ENCODE results near the gene UQCC3. TPM values are rescaled to one million over a fixed set of nuclear protein-coding genes. Genes with fewer than 3 reads are reported as not detected.

The UQCC3 gene
- total and polyA plus RNA-seq, 10 of the 15 experiments (the other 5 are each of a cell fraction or from before 2014, with no cell fraction given): 1.3 to 20.5 (median 8.2) TPM

DNA sequence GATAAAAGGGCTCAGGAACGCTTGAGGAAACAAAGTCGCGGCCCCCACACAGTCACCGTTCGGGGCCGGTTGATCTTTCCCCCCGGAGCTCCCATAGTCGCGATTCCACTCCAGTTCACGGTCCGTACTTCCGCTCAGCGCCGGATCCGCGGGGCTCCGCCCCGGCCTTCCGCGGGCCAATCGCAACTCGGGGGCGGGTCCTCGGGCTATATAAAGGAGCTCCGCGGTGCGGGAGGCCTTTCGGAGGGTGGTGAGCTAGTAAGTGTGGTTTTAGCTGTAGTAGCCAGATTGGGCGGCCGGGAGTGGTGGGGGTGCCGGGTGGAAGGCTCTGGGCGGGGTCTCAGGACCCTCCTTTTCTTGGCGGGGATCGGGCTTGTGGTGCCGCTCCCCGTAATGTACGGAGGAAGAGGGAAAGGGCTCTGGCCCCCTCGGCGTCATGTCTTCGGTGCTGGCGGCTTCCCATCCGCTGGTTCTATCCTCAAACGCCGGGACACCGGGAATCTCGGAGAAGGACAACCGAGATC lies 6.3 kb upstream of the UQCC3 start, which contains the start of the genes C11orf98 and CSKMT (continued):
- TF ChIP-seq RAD51 (IDR thresholded peaks at IDR 0.05) (no peak), RB1 (IDR thresholded peaks at IDR 0.05; ENCODE audit: borderline replicate concordance) (no peak), IRF5 (IDR thresholded peaks at IDR 0.05; ENCODE audit: borderline replicate concordance) (no peak), E4F1 (IDR thresholded peaks at IDR 0.05; ENCODE audit: borderline replicate concordance, partially characterized antibody) (no peak), CUX1 (IDR thresholded peaks at IDR 0.05; ENCODE audit: insufficient replicate concordance, low read depth, low read length) (no peak), ZNF207 (IDR thresholded peaks at IDR 0.05; ENCODE audit: borderline replicate concordance) (peak; percentile 26; the same call in 1 of the 2 replicates)
- TF ChIP-seq, protein P1, sequence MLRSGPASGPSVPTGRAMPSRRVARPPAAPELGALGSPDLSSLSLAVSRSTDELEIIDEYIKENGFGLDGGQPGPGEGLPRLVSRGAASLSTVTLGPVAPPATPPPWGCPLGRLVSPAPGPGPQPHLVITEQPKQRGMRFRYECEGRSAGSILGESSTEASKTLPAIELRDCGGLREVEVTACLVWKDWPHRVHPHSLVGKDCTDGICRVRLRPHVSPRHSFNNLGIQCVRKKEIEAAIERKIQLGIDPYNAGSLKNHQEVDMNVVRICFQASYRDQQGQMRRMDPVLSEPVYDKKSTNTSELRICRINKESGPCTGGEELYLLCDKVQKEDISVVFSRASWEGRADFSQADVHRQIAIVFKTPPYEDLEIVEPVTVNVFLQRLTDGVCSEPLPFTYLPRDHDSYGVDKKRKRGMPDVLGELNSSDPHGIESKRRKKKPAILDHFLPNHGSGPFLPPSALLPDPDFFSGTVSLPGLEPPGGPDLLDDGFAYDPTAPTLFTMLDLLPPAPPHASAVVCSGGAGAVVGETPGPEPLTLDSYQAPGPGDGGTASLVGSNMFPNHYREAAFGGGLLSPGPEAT (IDR thresholded peaks at IDR 0.05; ENCODE audit: low read depth): no peak; the same call in 1 of the 2 replicates
